GM11168 (cell line): ENCODE results near the gene ZNF81.
"Not testable (repeated sequence)": the region's sequence is repeated elsewhere in the genome, so short reads cannot be mapped to it uniquely, and the experiment has no call there.

ENCODE experiments used
- in situ Hi-C: fragments of 300-500 bp; cut with MboI; formaldehyde crosslinking; loops from one replicate; pipeline ENCODE4 v1.12.0; 2022; ENCODE audit warnings: low sequenced_read_pairs; ENCODE audit not compliant: unreplicated experiment

ZNF81 gene

GRCh38 chrX:47840111-47840510 lies 3.4 kb downstream of the ZNF81 start:
- in situ Hi-C loops, result no loop called here

- in situ Hi-C loops, result no loop called here
These were observed 6.7 kb downstream of the ZNF81 start for GRCh38 chrX:47843363-47843762.

GRCh38 chrX:47844117-47844516 lies 7.4 kb downstream of the ZNF81 start:
- in situ Hi-C loops, result no loop called here

GRCh38 chrX:47846040-47846439 lies 9.3 kb downstream of the ZNF81 start:
- in situ Hi-C loops, result no loop called here

- in situ Hi-C loops, result no loop called here
These were observed 13.1 kb downstream of the ZNF81 start for GRCh38 chrX:47849778-47850177.

GRCh38 chrX:47850389-47850788 lies 13.7 kb downstream of the ZNF81 start:
- in situ Hi-C loops, result not testable (repeated sequence)

- in situ Hi-C loops, result no loop called here
These were observed 14.2 kb downstream of the ZNF81 start for GRCh38 chrX:47850901-47851300.

GRCh38 chrX:47854474-47854873 lies 17.8 kb downstream of the ZNF81 start:
- in situ Hi-C loops, result no loop called here

GRCh38 chrX:47859686-47860085 lies 23.0 kb downstream of the ZNF81 start:
- in situ Hi-C loops, result no loop called here

GRCh38 chrX:47862680-47863079 lies 26.0 kb downstream of the ZNF81 start:
- in situ Hi-C loops, result no loop called here

GRCh38 chrX:47863187-47863586 lies 26.5 kb downstream of the ZNF81 start:
- in situ Hi-C loops, result no loop called here

GRCh38 chrX:47864300-47864699 lies 27.6 kb downstream of the ZNF81 start:
- in situ Hi-C loops, result no loop called here

- in situ Hi-C loops, result no loop called here
These were observed 28.1 kb downstream of the ZNF81 start for GRCh38 chrX:47864785-47865184.

GRCh38 chrX:47873123-47873522 lies 36.4 kb downstream of the ZNF81 start:
- in situ Hi-C loops, result no loop called here

GRCh38 chrX:47877327-47877726 lies 40.6 kb downstream of the ZNF81 start:
- in situ Hi-C loops, result no loop called here

- in situ Hi-C loops, result no loop called here
These were observed 41.5 kb downstream of the ZNF81 start for GRCh38 chrX:47878198-47878597.

- in situ Hi-C loops, result no loop called here
These were observed 42.8 kb downstream of the ZNF81 start for GRCh38 chrX:47879463-47879862.

GRCh38 chrX:47880927-47881326 lies 44.2 kb downstream of the ZNF81 start:
- in situ Hi-C loops, result no loop called here

- in situ Hi-C loops, result no loop called here
These were observed 48.8 kb downstream of the ZNF81 start for GRCh38 chrX:47885501-47885900.

GRCh38 chrX:47898024-47898423 lies 61.3 kb downstream of the ZNF81 start:
- in situ Hi-C loops, result no loop called here

GRCh38 chrX:47900833-47901232 lies 64.1 kb downstream of the ZNF81 start:
- in situ Hi-C loops, result no loop called here

- in situ Hi-C loops, result no loop called here
These were observed 65.5 kb downstream of the ZNF81 start for GRCh38 chrX:47902161-47902560.

- in situ Hi-C loops, result no loop called here
These were observed 79.3 kb downstream of the ZNF81 start for GRCh38 chrX:47915886-47916493.
